Measurements from ENCODE around the gene ABCA13.

GRCh38 chr7:48355346-48355745, 184.1 kb downstream of the ABCA13 start:
- TF ChIP-seq, protein P1, sequence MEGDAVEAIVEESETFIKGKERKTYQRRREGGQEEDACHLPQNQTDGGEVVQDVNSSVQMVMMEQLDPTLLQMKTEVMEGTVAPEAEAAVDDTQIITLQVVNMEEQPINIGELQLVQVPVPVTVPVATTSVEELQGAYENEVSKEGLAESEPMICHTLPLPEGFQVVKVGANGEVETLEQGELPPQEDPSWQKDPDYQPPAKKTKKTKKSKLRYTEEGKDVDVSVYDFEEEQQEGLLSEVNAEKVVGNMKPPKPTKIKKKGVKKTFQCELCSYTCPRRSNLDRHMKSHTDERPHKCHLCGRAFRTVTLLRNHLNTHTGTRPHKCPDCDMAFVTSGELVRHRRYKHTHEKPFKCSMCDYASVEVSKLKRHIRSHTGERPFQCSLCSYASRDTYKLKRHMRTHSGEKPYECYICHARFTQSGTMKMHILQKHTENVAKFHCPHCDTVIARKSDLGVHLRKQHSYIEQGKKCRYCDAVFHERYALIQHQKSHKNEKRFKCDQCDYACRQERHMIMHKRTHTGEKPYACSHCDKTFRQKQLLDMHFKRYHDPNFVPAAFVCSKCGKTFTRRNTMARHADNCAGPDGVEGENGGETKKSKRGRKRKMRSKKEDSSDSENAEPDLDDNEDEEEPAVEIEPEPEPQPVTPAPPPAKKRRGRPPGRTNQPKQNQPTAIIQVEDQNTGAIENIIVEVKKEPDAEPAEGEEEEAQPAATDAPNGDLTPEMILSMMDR (IDR thresholded peaks at IDR 0.05; ENCODE audit: low read depth, low read length, poor library complexity, severe bottlenecking) = no peak
- TF ChIP-seq EZH2phosphoT487 (IDR thresholded peaks at IDR 0.05; ENCODE audit: borderline replicate concordance, low read length) = no peak

Data from DOHH2 (cell line).